ENCODE measurements around the gene CNBD2. TPM values are rescaled to one million over a fixed set of nuclear protein-coding genes. Genes with fewer than 3 reads are reported as not detected.

Gene CNBD2
- total RNA-seq, 1 donor from 2014 or later = 1.8 TPM

- H3K36me3 ChIP-seq (ENCODE audit: control insufficient read depth, insufficient read depth, low read length) = no peaks in the 10 kb centered on the region
- H3K4me3 ChIP-seq (ENCODE audit: low read depth, low read length) = no peak overlapping the region
- DNase-seq (ENCODE audit: low read depth) (peak; percentile 68), FAIRE-seq (no peak)
- H3K27me3 ChIP-seq (ENCODE audit: control insufficient read depth, insufficient read depth, low read length) = no peaks in the 10 kb centered on the region
- TF ChIP-seq CTCF (IDR thresholded peaks at IDR 0.05; ENCODE audit: insufficient read depth, low read length, severe bottlenecking) = no peak
Measured at GRCh38 chr20:36004045-36004444, 35.7 kb downstream of the CNBD2 start.

GRCh38 chr20:36008461-36009035 lies 40.2 kb downstream of the CNBD2 start:
- no peaks in the 10 kb centered on the region for H3K27me3 ChIP-seq (ENCODE audit: control insufficient read depth, insufficient read depth, low read length)
- no peak for DNase-seq (ENCODE audit: low read depth)
- no peaks in the 10 kb centered on the region for H3K36me3 ChIP-seq (ENCODE audit: control insufficient read depth, insufficient read depth, low read length)
- no peak overlapping the region for H3K4me3 ChIP-seq (ENCODE audit: low read depth, low read length)
- no peak for FAIRE-seq
- TF ChIP-seq CTCF (IDR thresholded peaks at IDR 0.05; ENCODE audit: insufficient read depth, low read length, severe bottlenecking) = no peak

GRCh38 chr20:36010076-36010475 lies 41.7 kb downstream of the CNBD2 start:
- FAIRE-seq (no peak), DNase-seq (ENCODE audit: low read depth) (no peak)

GRCh38 chr20:36010825-36011224 lies 42.4 kb downstream of the CNBD2 start:
- FAIRE-seq (no peak), DNase-seq (ENCODE audit: low read depth) (no peak)
- TF ChIP-seq CTCF (IDR thresholded peaks at IDR 0.05; ENCODE audit: insufficient read depth, low read length, severe bottlenecking) = no peak
- Histone ChIP-seq H3K27me3 (ENCODE audit: control insufficient read depth, insufficient read depth, low read length) (no peaks in the 10 kb centered on the region), H3K4me3 (ENCODE audit: low read depth, low read length) (no peak overlapping the region), H3K36me3 (ENCODE audit: control insufficient read depth, insufficient read depth, low read length) (no peaks in the 10 kb centered on the region)

More at GRCh38 chr20:36010076-36010475, 41.7 kb downstream of the CNBD2 start:
- Histone ChIP-seq H3K4me3 (ENCODE audit: low read depth, low read length) (no peak overlapping the region), H3K36me3 (ENCODE audit: control insufficient read depth, insufficient read depth, low read length) (no peaks in the 10 kb centered on the region), H3K27me3 (ENCODE audit: control insufficient read depth, insufficient read depth, low read length) (no peaks in the 10 kb centered on the region)
- TF ChIP-seq CTCF (IDR thresholded peaks at IDR 0.05; ENCODE audit: insufficient read depth, low read length, severe bottlenecking) = no peak

- Histone ChIP-seq H3K36me3 (ENCODE audit: control insufficient read depth, insufficient read depth, low read length) (no peaks in the 10 kb centered on the region), H3K4me3 (ENCODE audit: low read depth, low read length) (no peak overlapping the region), H3K27me3 (ENCODE audit: control insufficient read depth, insufficient read depth, low read length) (no peaks in the 10 kb centered on the region)
- DNase-seq (ENCODE audit: low read depth) (no peak), FAIRE-seq (no peak)
- TF ChIP-seq CTCF (IDR thresholded peaks at IDR 0.05; ENCODE audit: insufficient read depth, low read length, severe bottlenecking) = no peak
Measured at GRCh38 chr20:36015806-36016403, 47.5 kb downstream of the CNBD2 start.

All from bronchial epithelial cell (primary cell).